ENCODE measurements around the gene NRP2.

GRCh38 chr2:205755923-205756322 lies 73.6 kb downstream of the NRP2 start:
- TF ChIP-seq POLR2AphosphoS5 (IDR thresholded peaks at IDR 0.05) = no peak
- TF ChIP-seq CTCF (IDR thresholded peaks at IDR 0.05) = no peak

Data from prostate gland (tissue), 2 donors.